Measurements from ENCODE around the gene SHISA5.

SHISA5 gene

DNA sequence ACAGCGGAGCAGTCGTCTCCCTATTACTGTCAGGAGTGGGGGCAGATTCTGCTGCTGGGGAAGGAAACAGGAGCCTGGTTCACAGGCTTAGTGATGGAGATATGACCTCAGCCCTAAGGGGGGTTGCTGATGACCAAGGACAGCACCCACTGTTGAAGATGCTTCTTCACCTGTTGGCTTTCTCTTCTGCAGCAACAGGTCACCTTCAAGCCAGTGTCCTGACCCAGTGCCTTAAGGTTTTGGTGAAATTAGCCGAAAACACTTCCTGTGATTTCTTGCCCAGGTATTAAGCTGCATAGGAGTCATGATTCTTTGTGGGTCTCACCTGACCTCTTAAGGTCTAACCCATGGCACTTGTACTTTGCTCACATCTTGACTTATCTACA is 43.5 kb downstream of the SHISA5 start:
- Histone ChIP-seq H3K27me3 (no peaks in the 10 kb centered on the region), H3K36me3 (peaks cover 6% of the 10 kb centered on the region), H3K4me3 (ENCODE audit: low read depth, low read length) (no peak overlapping the region), H3K4me1 (peaks cover 3% of the 10 kb centered on the region), H3K9me3 (no peaks in the 10 kb centered on the region)
- DNase-seq = no peak
- no peak for TF ChIP-seq CTCF (IDR thresholded peaks at IDR 0.05; ENCODE audit: low read depth, low read length)

GRCh38 chr3:48459773-48460516 is 44.0 kb downstream of the SHISA5 start:
- no peaks in the 10 kb centered on the region for H3K27me3 ChIP-seq
- no peak for DNase-seq
- no peaks in the 10 kb centered on the region; the same call in 1 of the 2 replicates for H3K4me1 ChIP-seq
- TF ChIP-seq CTCF (IDR thresholded peaks at IDR 0.05; ENCODE audit: low read depth, low read length) = no peak
- no peaks in the 10 kb centered on the region for H3K9me3 ChIP-seq
- peaks cover 6% of the 10 kb centered on the region for H3K36me3 ChIP-seq
- no peak overlapping the region for H3K4me3 ChIP-seq (ENCODE audit: low read depth, low read length)

- Histone ChIP-seq H3K27me3 (no peaks in the 10 kb centered on the region), H3K36me3 (peaks cover 6% of the 10 kb centered on the region), H3K4me1 (no peaks in the 10 kb centered on the region), H3K9me3 (no peaks in the 10 kb centered on the region), H3K4me3 (ENCODE audit: low read depth, low read length) (no peak overlapping the region)
- DNase-seq = no peak
- no peak for TF ChIP-seq CTCF (IDR thresholded peaks at IDR 0.05; ENCODE audit: low read depth, low read length)
Measured at GRCh38 chr3:48459331-48459730, 44.6 kb downstream of the SHISA5 start.

DNA sequence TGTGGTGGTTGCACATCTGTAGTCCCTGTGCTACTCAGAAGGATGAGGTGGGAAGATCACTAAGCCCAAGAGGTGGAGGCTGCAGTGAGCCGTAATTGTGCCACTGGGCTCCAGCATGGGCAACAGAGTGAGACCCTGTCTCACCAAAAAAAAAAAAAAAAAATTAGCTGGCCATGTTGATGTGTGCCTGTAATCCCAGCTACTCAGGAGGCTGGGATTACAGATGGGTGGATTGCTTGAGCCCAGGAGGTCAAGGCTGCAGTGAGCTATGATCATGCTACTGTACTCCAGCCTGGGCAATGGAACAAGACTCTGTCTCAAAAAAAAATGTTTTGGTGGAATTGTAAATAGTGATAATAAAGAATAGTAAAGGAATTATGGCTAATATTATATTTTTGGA is 47.5 kb downstream of the SHISA5 start:
- Histone ChIP-seq H3K4me3 (ENCODE audit: low read depth, low read length) (no peak overlapping the region), H3K4me1 (no peaks in the 10 kb centered on the region), H3K36me3 (peaks cover 6% of the 10 kb centered on the region), H3K9me3 (no peaks in the 10 kb centered on the region), H3K27me3 (no peaks in the 10 kb centered on the region)
- DNase-seq = no peak
- TF ChIP-seq CTCF (IDR thresholded peaks at IDR 0.05; ENCODE audit: low read depth, low read length) = no peak

DNA sequence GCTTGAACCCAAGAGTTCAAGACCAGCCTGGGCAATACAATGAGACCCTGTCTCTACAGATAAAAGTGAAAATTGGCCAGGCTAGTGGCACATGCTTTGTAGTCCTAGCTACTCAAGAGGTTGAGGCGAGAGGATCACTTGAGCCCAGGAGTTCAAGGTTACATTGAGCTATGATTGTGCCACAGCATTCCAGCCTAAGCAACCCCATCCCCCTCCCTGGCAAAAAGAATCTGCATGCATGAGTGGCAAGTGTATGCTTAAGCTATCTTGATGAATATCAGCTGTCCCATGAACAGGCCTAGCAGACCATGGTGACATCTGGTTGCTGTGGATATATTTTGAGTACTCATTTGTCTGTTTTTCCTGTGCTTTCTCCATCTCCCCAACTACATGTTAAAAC is 52.7 kb downstream of the SHISA5 start:
- Histone ChIP-seq H3K27me3 (no peaks in the 10 kb centered on the region), H3K36me3 (no peaks in the 10 kb centered on the region; the same call in 1 of the 2 replicates), H3K4me1 (no peaks in the 10 kb centered on the region), H3K9me3 (no peaks in the 10 kb centered on the region), H3K4me3 (ENCODE audit: low read depth, low read length) (no peak overlapping the region)
- no peak for TF ChIP-seq CTCF (IDR thresholded peaks at IDR 0.05; ENCODE audit: low read depth, low read length)
- DNase-seq = no peak

GRCh38 chr3:48446425-48447193 is 57.4 kb downstream of the SHISA5 start, which contains the start of gene ATRIP:
Gene ATRIP, plus strand, starts transcription at chr3:48446737. Its CDS starts 109 bp downstream, at chr3:48446846.
- H3K36me3 ChIP-seq = no peaks in the 10 kb centered on the region; the same call in 1 of the 2 replicates
- DNase-seq = peak; percentile 88
- no peaks in the 10 kb centered on the region for H3K27me3 ChIP-seq
- H3K4me3 ChIP-seq (ENCODE audit: low read depth, low read length) = peak within 1 kb of the TSS; percentile 73
- TF ChIP-seq CTCF (IDR thresholded peaks at IDR 0.05; ENCODE audit: low read depth, low read length) = no peak
- no peaks in the 10 kb centered on the region for H3K9me3 ChIP-seq
- no peaks in the 10 kb centered on the region for H3K4me1 ChIP-seq
